ENCODE data around the gene DOK5. TPM values are rescaled to one million over a fixed set of nuclear protein-coding genes. Genes with fewer than 3 reads are reported as not detected.

DOK5 gene
- total and polyA plus RNA-seq, 2 of the 4 experiments (the other 2 are of a cell fraction) = 2.8 to 3.9 TPM

GRCh38 chr20:54654450-54654849 lies 179.1 kb downstream of the DOK5 start:
- intact Hi-C loops (cut with micrococcal nuclease) (loop anchor here (10.0 kb wide), 1 partner anchor 1690 kb away; no protein-coding TSS in a partner anchor), dilution Hi-C loops (cut with HindIII; ENCODE audit: low sequenced_read_pairs, unreplicated experiment) (no loop called here), in situ Hi-C loops (cut with MboI; ENCODE audit: low sequenced_read_pairs) (no loop called here)
- Histone ChIP-seq H4K8ac (ENCODE audit: low read depth in 2 of 2, low read length in 2 of 2) (no peak overlapping the region), H2AK9ac (replicated peaks; ENCODE audit: low read depth, low read length, poor library complexity) (no peak overlapping the region), H3K14ac (replicated peaks; ENCODE audit: low read depth, low read length) (no peak overlapping the region), H2AK5ac (ENCODE audit: low read depth, low read length) (no peak overlapping the region), H2BK120ac (ENCODE audit: low read depth, low read length) (no peak overlapping the region), H3K27me3 (ENCODE audit: control insufficient read depth, insufficient read depth, low read length) (no peaks in the 10 kb centered on the region), H3K23ac (ENCODE audit: low read depth, low read length) (no peak overlapping the region), H3K4me1 (ENCODE audit: control insufficient read depth, insufficient read depth, low read length) (no peaks in the 10 kb centered on the region), H3K9me3 (ENCODE audit: control insufficient read depth, insufficient read depth, low read length) (no peaks in the 10 kb centered on the region), H4K5ac (ENCODE audit: low read depth, low read length) (no peak overlapping the region), H3K36me3 (ENCODE audit: control insufficient read depth, insufficient read depth, low read length) (no peaks in the 10 kb centered on the region), H3K79me1 (ENCODE audit: low read depth in 1 of 2, low read length in 2 of 2) (no peaks in the 10 kb centered on the region), H3K4me3 (ENCODE audit: insufficient read depth, low read depth, low read length) (no peak overlapping the region), H2BK20ac (ENCODE audit: low read depth, low read length) (no peak overlapping the region), H4K91ac (ENCODE audit: insufficient read depth, low read depth, low read length) (no peak overlapping the region), H3K4me2 (ENCODE audit: low read depth, low read length) (no peak overlapping the region), H3K9me1 (ENCODE audit: insufficient read depth, low read length) (no peaks in the 10 kb centered on the region), H2BK15ac (ENCODE audit: low read depth, low read length) (no peak overlapping the region), H3K4ac (ENCODE audit: low read depth, low read length) (no peak overlapping the region), H3K18ac (ENCODE audit: low read depth, low read length) (no peak overlapping the region), H3K9ac (ENCODE audit: low read depth, low read length) (no peak overlapping the region), H3K27ac (ENCODE audit: insufficient read depth, low read length) (no peak overlapping the region), H2BK5ac (ENCODE audit: low read depth, low read length, poor library complexity, severe bottlenecking) (no peak overlapping the region), H4K20me1 (ENCODE audit: insufficient read depth, low read length) (no peaks in the 10 kb centered on the region), H2AFZ (replicated peaks; ENCODE audit: low read length, poor library complexity) (no peak overlapping the region), H3K56ac (ENCODE audit: extremely low read depth, insufficient read depth, low read length) (no peak overlapping the region)
- DNase-seq (no peak), ATAC-seq (ENCODE audit: low read depth) (no peak)
- POLR2A ChIA-PET (ENCODE audit: unreplicated experiment) = no interaction called here
- no TSS peak for BruUV-seq (replicated peaks)
- CTCF ChIA-PET = no interaction called here
- TF ChIP-seq CTCF (conservative IDR thresholded peaks at IDR 0.05; ENCODE audit: low read depth, low read length) (no peak), CHD1 (IDR thresholded peaks at IDR 0.05; ENCODE audit: low read depth, low read length) (no peak), SMC3 (IDR thresholded peaks at IDR 0.05; ENCODE audit: low read depth, low read length) (no peak), FOS (IDR thresholded peaks at IDR 0.05; ENCODE audit: low read depth, low read length) (no peak), MAZ (IDR thresholded peaks at IDR 0.05; ENCODE audit: borderline replicate concordance, low read depth, low read length) (no peak), POLR2A (IDR thresholded peaks at IDR 0.05; ENCODE audit: low read depth, low read length) (no peak), MAFK (IDR thresholded peaks at IDR 0.05; ENCODE audit: low read depth, low read length) (no peak), NFE2L2 (IDR thresholded peaks at IDR 0.05; ENCODE audit: low read depth, low read length) (no peak), MXI1 (IDR thresholded peaks at IDR 0.05; ENCODE audit: borderline replicate concordance, low read depth, low read length) (no peak), BHLHE40 (IDR thresholded peaks at IDR 0.05; ENCODE audit: low read depth, low read length) (no peak), RFX5 (IDR thresholded peaks at IDR 0.05; ENCODE audit: low read depth, low read length) (no peak), RCOR1 (IDR thresholded peaks at IDR 0.05; ENCODE audit: insufficient replicate concordance, low read length) (no peak)
- no CpG with 5 or more reads among the region's 4 CpGs for WGBS, 2 experiments (ENCODE audit: extremely low coverage in 2 of 2, insufficient read length in 1 of 2)
